ENCODE measurements around the gene TNS2. TPM values are rescaled to one million over a fixed set of nuclear protein-coding genes. Genes with fewer than 3 reads are reported as not detected.
"Not testable (repeated sequence)": the region's sequence is repeated elsewhere in the genome, so short reads cannot be mapped to it uniquely, and the experiment has no call there.

The TNS2 gene
- polyA plus RNA-seq, 1 of the 3 experiments (the other 2 are of a cell fraction): 50.0 TPM

- no peak overlapping the region for H3K4me2 ChIP-seq
- no peaks in the 10 kb centered on the region for H3K27me3 ChIP-seq (ENCODE audit: insufficient read depth)
- H3K9me2 ChIP-seq: no peaks in the 10 kb centered on the region
- no peaks in the 10 kb centered on the region for H3K9me3 ChIP-seq
- H3K9ac ChIP-seq: no peak overlapping the region
- no peak overlapping the region for H2AFZ ChIP-seq (ENCODE audit: low read depth)
- no peak for TF ChIP-seq CTCF (IDR thresholded peaks at IDR 0.05)
- no peak for TF ChIP-seq REST (IDR thresholded peaks at IDR 0.05; ENCODE audit: low read depth, low read length)
- no peak for TF ChIP-seq MEF2A (IDR thresholded peaks at IDR 0.05; ENCODE audit: borderline replicate concordance, low read depth)
- no peak for TF ChIP-seq GATA2 (CRISPR knock-in tag; IDR thresholded peaks at IDR 0.05)
- no peak for TF ChIP-seq EZH2phosphoT487 (IDR thresholded peaks at IDR 0.05; ENCODE audit: borderline replicate concordance, low read depth)
- no peak for TF ChIP-seq MAX (IDR thresholded peaks at IDR 0.05; ENCODE audit: low read depth)
- no peak for TF ChIP-seq FOXM1 (IDR thresholded peaks at IDR 0.05; ENCODE audit: low read depth)
- TF ChIP-seq EP300 (IDR thresholded peaks at IDR 0.05; ENCODE audit: borderline replicate concordance in 1 of 2, low read depth in 1 of 2, low read length in 1 of 2): no peak
- no peak for TF ChIP-seq RAD21 (IDR thresholded peaks at IDR 0.05; ENCODE audit: low read length)
- no peak for TF ChIP-seq SIN3A (IDR thresholded peaks at IDR 0.05; ENCODE audit: borderline replicate concordance, low read depth, low read length)
- TF ChIP-seq CHD2 (IDR thresholded peaks at IDR 0.05; ENCODE audit: low read length, partially characterized antibody): no peak
- CTCF ChIA-PET: interaction anchor here (2.3 to 2.4 kb wide), 2 partner anchors 8 to 41 kb away, joined by 8 to 18 read pairs; no protein-coding TSS in a partner anchor
- no peaks in the 10 kb centered on the region for H3K79me2 ChIP-seq (ENCODE audit: insufficient read depth)
- no peak for DNase-seq
- H3K4me1 ChIP-seq (ENCODE audit: control insufficient read depth in 1 of 2, insufficient read depth in 2 of 2, low read depth in 1 of 2, low read length in 1 of 2): peaks cover 0 to 10% of the 10 kb centered on the region in 2 experiments; a peak in 1 of 4 replicates
- 75% methylated on average over 7 of the region's 7 CpGs for WGBS (ENCODE audit: low lambda C conversion rate)
- no peaks in the 10 kb centered on the region for H3F3A ChIP-seq (replicated peaks; ENCODE audit: insufficient read depth)
- no peak overlapping the region; a peak in 1 of 4 replicates for H3K27ac ChIP-seq (ENCODE audit: low read depth in 2 of 2, low read length in 1 of 2)
- no peaks in the 10 kb centered on the region for H4K20me1 ChIP-seq (ENCODE audit: insufficient read depth)
- H3K4me3 ChIP-seq (ENCODE audit: low read depth in 2 of 2, low read length in 1 of 2): no peak overlapping the region
- H3K36me3 ChIP-seq (replicated peaks in 1 of 2; ENCODE audit: control insufficient read depth in 1 of 2, insufficient read depth in 2 of 2, low read length in 1 of 2): peaks cover 0 to 3% of the 10 kb centered on the region in 2 experiments
- POLR2A ChIA-PET: no interaction called here
Measured at GRCh38 chr12:53107122-53107521, 57.3 kb downstream of the TNS2 start.

- H3K4me2 ChIP-seq; H3F3A ChIP-seq (replicated peaks; ENCODE audit: insufficient read depth); H3K4me1 ChIP-seq (ENCODE audit: control insufficient read depth in 1 of 2, insufficient read depth in 2 of 2, low read depth in 1 of 2, low read length in 1 of 2); H3K79me2 ChIP-seq (ENCODE audit: insufficient read depth); H3K27ac ChIP-seq (ENCODE audit: low read depth in 2 of 2, low read length in 1 of 2); H3K9ac ChIP-seq; H4K20me1 ChIP-seq (ENCODE audit: insufficient read depth); H3K4me3 ChIP-seq (ENCODE audit: low read depth in 2 of 2, low read length in 1 of 2); H3K27me3 ChIP-seq (ENCODE audit: insufficient read depth); H2AFZ ChIP-seq (ENCODE audit: low read depth); POLR2A ChIA-PET; DNase-seq; H3K36me3 ChIP-seq (replicated peaks in 1 of 2; ENCODE audit: control insufficient read depth in 1 of 2, insufficient read depth in 2 of 2, low read length in 1 of 2); H3K9me2 ChIP-seq; H3K9me3 ChIP-seq: not testable (repeated sequence)
- CTCF ChIA-PET: interaction anchor here (0.9 to 2.3 kb wide), 5 partner anchors 10 to 47 kb away, joined by 3 to 10 read pairs (median 3); partner anchors contain the start of gene IGFBP6
- 94% methylated on average over 7 of the region's 7 CpGs for WGBS (ENCODE audit: low lambda C conversion rate)
Measured at GRCh38 chr12:53112431-53112830, 62.6 kb downstream of the TNS2 start.

Measured in SK-N-SH (cell line).